ENCODE data around the gene DSTN.

DSTN gene

GRCh38 chr20:17568972-17569521 lies 828 bp upstream of the DSTN start:
- no peak for TF ChIP-seq ZFX (IDR thresholded peaks at IDR 0.05)
- TF ChIP-seq CTCF (conservative IDR thresholded peaks at IDR 0.05), result no peak
- peak overlapping the region; percentile 99 for H3K27ac ChIP-seq

GRCh38 chr20:17570347-17571152 lies 675 bp downstream of the DSTN start:
- peak; percentile 70 for TF ChIP-seq ZFX (IDR thresholded peaks at IDR 0.05)
- TF ChIP-seq CTCF (conservative IDR thresholded peaks at IDR 0.05), result no peak
- H3K27ac ChIP-seq, result peak overlapping the region; percentile 99

- 0 out of 2 replicates have a peak overlapping the region, but pooled peaks have one; percentile 99 for H3K27ac ChIP-seq
- TF ChIP-seq CTCF (conservative IDR thresholded peaks at IDR 0.05) (no peak), ZFX (IDR thresholded peaks at IDR 0.05) (no peak)
Observed at GRCh38 chr20:17571153-17571527, 1.3 kb downstream of the DSTN start.

GRCh38 chr20:17572034-17572638 lies 2.3 kb downstream of the DSTN start:
- no peak for TF ChIP-seq CTCF (conservative IDR thresholded peaks at IDR 0.05)
- TF ChIP-seq ZFX (IDR thresholded peaks at IDR 0.05), result no peak

GRCh38 chr20:17573463-17573862 lies 3.6 kb downstream of the DSTN start:
- no peak overlapping the region for H3K27ac ChIP-seq
- no peak for TF ChIP-seq ZFX (IDR thresholded peaks at IDR 0.05)
- TF ChIP-seq CTCF (conservative IDR thresholded peaks at IDR 0.05), result no peak

More at GRCh38 chr20:17572034-17572638, 2.3 kb downstream of the DSTN start:
- no peak overlapping the region for H3K27ac ChIP-seq

GRCh38 chr20:17576215-17576614 lies 6.3 kb downstream of the DSTN start:
- no peak for TF ChIP-seq ZFX (IDR thresholded peaks at IDR 0.05)
- no peak for TF ChIP-seq CTCF (conservative IDR thresholded peaks at IDR 0.05)
- no peak overlapping the region for H3K27ac ChIP-seq
